GM18502 (cell line): ENCODE results near the gene SLIT1.

Source experiments
- ATAC-seq: cut with Tn5 transposase; IDR thresholded peaks from one replicate; pipeline ENCODE4 v1.9.1; 2021; ENCODE audit warnings: mild to moderate bottlenecking; ENCODE audit not compliant: unreplicated experiment, poor library complexity

Gene SLIT1

GRCh38 chr10:97069026-97069425 lies 116.7 kb downstream of the SLIT1 start:
- no peak for ATAC-seq

- ATAC-seq, result no peak
These were observed 117.9 kb downstream of the SLIT1 start for GRCh38 chr10:97067716-97068391.

GRCh38 chr10:97066877-97067555 lies 118.7 kb downstream of the SLIT1 start:
- no peak for ATAC-seq

- no peak for ATAC-seq
These were observed 119.8 kb downstream of the SLIT1 start for GRCh38 chr10:97065686-97066660.

GRCh38 chr10:97065128-97065527 lies 120.6 kb downstream of the SLIT1 start:
- ATAC-seq, result no peak

GRCh38 chr10:97063983-97064837 lies 121.5 kb downstream of the SLIT1 start:
- no peak for ATAC-seq

- ATAC-seq, result no peak
These were observed 122.3 kb downstream of the SLIT1 start for GRCh38 chr10:97063271-97063982.

- no peak for ATAC-seq
These were observed 123.3 kb downstream of the SLIT1 start for GRCh38 chr10:97062456-97062855.

- no peak for ATAC-seq
These were observed 123.7 kb downstream of the SLIT1 start for GRCh38 chr10:97062046-97062445.

- no peak for ATAC-seq
These were observed 124.3 kb downstream of the SLIT1 start for GRCh38 chr10:97061423-97061822.

- ATAC-seq, result no peak
These were observed 125.2 kb downstream of the SLIT1 start for GRCh38 chr10:97060441-97061084.

- ATAC-seq, result no peak
These were observed 125.9 kb downstream of the SLIT1 start for GRCh38 chr10:97059872-97060205.

GRCh38 chr10:97059006-97059871 lies 126.5 kb downstream of the SLIT1 start:
- no peak for ATAC-seq

GRCh38 chr10:97058521-97058920 lies 127.2 kb downstream of the SLIT1 start:
- no peak for ATAC-seq

GRCh38 chr10:97057491-97058235 lies 128.1 kb downstream of the SLIT1 start:
- ATAC-seq, result no peak

GRCh38 chr10:97056003-97056630 lies 129.6 kb downstream of the SLIT1 start:
- ATAC-seq, result no peak

GRCh38 chr10:97053276-97053675 lies 132.5 kb downstream of the SLIT1 start:
- ATAC-seq, result no peak
